Fibroblast of mammary gland (primary cell): ENCODE measurements around the gene UTS2.

Experiments used
- DNase-seq: peaks from one replicate; pipeline ENCODE4 v3.0.0-alpha.2; 2010; ENCODE audit warnings: low read depth
- H3K4me3 ChIP-seq: 2 replicates; pipeline ENCODE4 v1.5.1; 2011; ENCODE audit warnings: low read depth, mild to moderate bottlenecking, low read length, moderate library complexity; ENCODE audit not compliant: control insufficient read depth
- CTCF ChIP-seq: conservative IDR thresholded peaks from 2 replicates; pipeline ENCODE4 v1.5.1; 2011; ENCODE audit warnings: low read depth, low read length, inconsistent platforms; ENCODE audit not compliant: control insufficient read depth, insufficient read depth

The UTS2 gene

GRCh38 chr1:7878027-7878426 is 25.2 kb upstream of the UTS2 start:
- TF ChIP-seq CTCF: no peak
- DNase-seq: no peak
- no peak overlapping the region for H3K4me3 ChIP-seq

GRCh38 chr1:7873801-7874795 is 21.2 kb upstream of the UTS2 start:
- no peak overlapping the region for H3K4me3 ChIP-seq
- DNase-seq: no peak
- no peak for TF ChIP-seq CTCF

- no peak for TF ChIP-seq CTCF
- DNase-seq: no peak
- H3K4me3 ChIP-seq: no peak overlapping the region
These were observed 18.3 kb upstream of the UTS2 start for GRCh38 chr1:7871136-7871535.

GRCh38 chr1:7869136-7869920 is 16.5 kb upstream of the UTS2 start:
- DNase-seq: no peak
- TF ChIP-seq CTCF: no peak
- no peak overlapping the region for H3K4me3 ChIP-seq

- no peak for TF ChIP-seq CTCF
- H3K4me3 ChIP-seq: no peak overlapping the region
- no peak for DNase-seq
These were observed 15.4 kb upstream of the UTS2 start for GRCh38 chr1:7868070-7868780.

- no peak for TF ChIP-seq CTCF
- no peak overlapping the region for H3K4me3 ChIP-seq
These were observed 13.1 kb upstream of the UTS2 start for GRCh38 chr1:7865978-7866377.

More at GRCh38 chr1:7865978-7866377, 13.1 kb upstream of the UTS2 start:
- DNase-seq: no peak
